BE2C (cell line): Measurements from ENCODE around the gene IRF2.

Source experiments
- DNase-seq: peaks from one replicate; pipeline ENCODE4 v3.0.0-alpha.2; 2020
- H3K27me3 ChIP-seq: fragments of 250-450 bp; sonication (Bioruptor Pico); 2 replicates; pipeline ENCODE4 v1.5.1; 2020; ENCODE audit warnings: mild to moderate bottlenecking
- H3K36me3 ChIP-seq: fragments of 250-450 bp; sonication (Bioruptor Pico); 2 replicates; pipeline ENCODE4 v1.5.1; 2020; ENCODE audit warnings: mild to moderate bottlenecking
- H3K4me1 ChIP-seq: fragments of 250-450 bp; sonication (Bioruptor Pico); 2 replicates; pipeline ENCODE4 v1.5.1; 2020
- H3K4me3 ChIP-seq: 2 replicates; pipeline ENCODE4 v1.5.1; 2011; ENCODE audit warnings: low read depth, low read length
- H3K9me3 ChIP-seq: fragments of 250-450 bp; sonication (Bioruptor Pico); 2 replicates; pipeline ENCODE4 v1.5.1; 2020
- TF ChIP-seq, protein P1 (sequence below): IDR thresholded peaks from 2 replicates; pipeline ENCODE4 v1.5.1; 2012; ENCODE audit warnings: mild to moderate bottlenecking, low read depth, low read length

The IRF2 gene

DNA sequence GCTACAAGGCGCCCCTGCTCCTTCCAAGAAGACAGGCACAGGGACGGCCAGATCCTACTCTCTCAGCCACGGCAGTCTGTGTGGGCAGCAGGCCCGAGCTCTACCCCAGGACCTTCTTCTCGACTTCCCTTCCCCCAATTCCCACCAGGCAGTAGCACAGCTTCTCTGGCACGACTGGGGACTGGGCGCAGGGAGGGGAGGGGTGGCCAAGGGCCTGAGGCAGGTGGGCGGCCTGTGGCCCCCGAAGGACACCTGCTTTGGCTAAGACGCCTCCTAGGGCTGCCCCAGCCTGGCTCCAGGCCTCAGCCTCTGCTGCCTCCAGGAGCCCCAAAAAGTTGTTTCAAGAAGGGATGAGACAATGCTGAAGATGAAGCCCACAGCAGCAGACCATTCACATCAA is 24.2 kb upstream of the IRF2 start:
- Histone ChIP-seq H3K9me3 (no peaks in the 10 kb centered on the region), H3K27me3 (no peaks in the 10 kb centered on the region), H3K36me3 (no peaks in the 10 kb centered on the region), H3K4me1 (no peaks in the 10 kb centered on the region), H3K4me3 (no peak overlapping the region)
- TF ChIP-seq, protein P1, sequence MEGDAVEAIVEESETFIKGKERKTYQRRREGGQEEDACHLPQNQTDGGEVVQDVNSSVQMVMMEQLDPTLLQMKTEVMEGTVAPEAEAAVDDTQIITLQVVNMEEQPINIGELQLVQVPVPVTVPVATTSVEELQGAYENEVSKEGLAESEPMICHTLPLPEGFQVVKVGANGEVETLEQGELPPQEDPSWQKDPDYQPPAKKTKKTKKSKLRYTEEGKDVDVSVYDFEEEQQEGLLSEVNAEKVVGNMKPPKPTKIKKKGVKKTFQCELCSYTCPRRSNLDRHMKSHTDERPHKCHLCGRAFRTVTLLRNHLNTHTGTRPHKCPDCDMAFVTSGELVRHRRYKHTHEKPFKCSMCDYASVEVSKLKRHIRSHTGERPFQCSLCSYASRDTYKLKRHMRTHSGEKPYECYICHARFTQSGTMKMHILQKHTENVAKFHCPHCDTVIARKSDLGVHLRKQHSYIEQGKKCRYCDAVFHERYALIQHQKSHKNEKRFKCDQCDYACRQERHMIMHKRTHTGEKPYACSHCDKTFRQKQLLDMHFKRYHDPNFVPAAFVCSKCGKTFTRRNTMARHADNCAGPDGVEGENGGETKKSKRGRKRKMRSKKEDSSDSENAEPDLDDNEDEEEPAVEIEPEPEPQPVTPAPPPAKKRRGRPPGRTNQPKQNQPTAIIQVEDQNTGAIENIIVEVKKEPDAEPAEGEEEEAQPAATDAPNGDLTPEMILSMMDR: no peak
- no peak for DNase-seq

- Histone ChIP-seq H3K9me3 (no peaks in the 10 kb centered on the region), H3K27me3 (no peaks in the 10 kb centered on the region), H3K4me3 (no peak overlapping the region), H3K36me3 (no peaks in the 10 kb centered on the region), H3K4me1 (no peaks in the 10 kb centered on the region)
- DNase-seq: no peak
- TF ChIP-seq, protein P1: no peak
Measured at GRCh38 chr4:184489771-184490170, 15.4 kb upstream of the IRF2 start.

DNA sequence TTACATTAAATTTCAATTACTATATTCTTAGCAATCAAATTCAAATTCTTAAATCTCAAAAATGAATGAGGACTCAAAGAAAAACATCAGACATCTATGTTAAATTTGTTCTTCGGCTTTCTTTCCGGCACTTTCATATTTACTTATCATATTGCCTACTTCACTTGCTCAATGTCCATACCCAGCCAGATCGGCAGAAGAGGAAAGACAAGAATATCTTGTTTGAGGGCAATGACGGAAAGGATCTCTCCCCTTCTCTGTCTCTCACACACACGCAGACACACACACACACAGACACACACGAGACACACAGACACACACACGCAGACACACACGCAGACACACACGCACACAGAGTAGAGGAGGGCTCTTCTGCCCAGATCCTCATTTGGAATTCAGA is 13.2 kb upstream of the IRF2 start:
- TF ChIP-seq, protein P1: no peak
- H3K27me3 ChIP-seq: no peaks in the 10 kb centered on the region
- no peaks in the 10 kb centered on the region for H3K4me1 ChIP-seq
- no peak for DNase-seq
- no peaks in the 10 kb centered on the region for H3K9me3 ChIP-seq
- no peaks in the 10 kb centered on the region for H3K36me3 ChIP-seq
- H3K4me3 ChIP-seq: no peak overlapping the region

GRCh38 chr4:184485279-184485678 is 10.9 kb upstream of the IRF2 start:
- no peaks in the 10 kb centered on the region for H3K9me3 ChIP-seq
- no peaks in the 10 kb centered on the region for H3K4me1 ChIP-seq
- no peak for DNase-seq
- TF ChIP-seq, protein P1: no peak
- H3K36me3 ChIP-seq: no peaks in the 10 kb centered on the region
- no peaks in the 10 kb centered on the region for H3K27me3 ChIP-seq
- no peak overlapping the region for H3K4me3 ChIP-seq

- DNase-seq: no peak
- H3K36me3 ChIP-seq: no peaks in the 10 kb centered on the region
- TF ChIP-seq, protein P1: no peak
- no peaks in the 10 kb centered on the region for H3K4me1 ChIP-seq
- no peaks in the 10 kb centered on the region for H3K27me3 ChIP-seq
- H3K4me3 ChIP-seq: no peak overlapping the region
- H3K9me3 ChIP-seq: no peaks in the 10 kb centered on the region
Measured at GRCh38 chr4:184481544-184481943, 7.2 kb upstream of the IRF2 start.

- Histone ChIP-seq H3K27me3 (no peaks in the 10 kb centered on the region), H3K9me3 (no peaks in the 10 kb centered on the region), H3K4me3 (no peak overlapping the region), H3K4me1 (no peaks in the 10 kb centered on the region), H3K36me3 (no peaks in the 10 kb centered on the region)
- no peak for DNase-seq
- TF ChIP-seq, protein P1: no peak
Measured at GRCh38 chr4:184479516-184479950, 5.2 kb upstream of the IRF2 start.
